GM18907 (cell line): ENCODE data around the gene STXBP4.
A peak's percentile ranks its signal among the peaks of the same experiment; 100 is the strongest.

ENCODE experiments used
- ATAC-seq: cut with Tn5 transposase; IDR thresholded peaks from one replicate; pipeline ENCODE4 v1.9.1; 2021; ENCODE audit warnings: mild to moderate bottlenecking, moderate library complexity; ENCODE audit not compliant: unreplicated experiment

Gene STXBP4, protein sequence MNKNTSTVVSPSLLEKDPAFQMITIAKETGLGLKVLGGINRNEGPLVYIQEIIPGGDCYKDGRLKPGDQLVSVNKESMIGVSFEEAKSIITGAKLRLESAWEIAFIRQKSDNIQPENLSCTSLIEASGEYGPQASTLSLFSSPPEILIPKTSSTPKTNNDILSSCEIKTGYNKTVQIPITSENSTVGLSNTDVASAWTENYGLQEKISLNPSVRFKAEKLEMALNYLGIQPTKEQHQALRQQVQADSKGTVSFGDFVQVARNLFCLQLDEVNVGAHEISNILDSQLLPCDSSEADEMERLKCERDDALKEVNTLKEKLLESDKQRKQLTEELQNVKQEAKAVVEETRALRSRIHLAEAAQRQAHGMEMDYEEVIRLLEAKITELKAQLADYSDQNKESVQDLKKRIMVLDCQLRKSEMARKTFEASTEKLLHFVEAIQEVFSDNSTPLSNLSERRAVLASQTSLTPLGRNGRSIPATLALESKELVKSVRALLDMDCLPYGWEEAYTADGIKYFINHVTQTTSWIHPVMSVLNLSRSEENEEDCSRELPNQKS

DNA sequence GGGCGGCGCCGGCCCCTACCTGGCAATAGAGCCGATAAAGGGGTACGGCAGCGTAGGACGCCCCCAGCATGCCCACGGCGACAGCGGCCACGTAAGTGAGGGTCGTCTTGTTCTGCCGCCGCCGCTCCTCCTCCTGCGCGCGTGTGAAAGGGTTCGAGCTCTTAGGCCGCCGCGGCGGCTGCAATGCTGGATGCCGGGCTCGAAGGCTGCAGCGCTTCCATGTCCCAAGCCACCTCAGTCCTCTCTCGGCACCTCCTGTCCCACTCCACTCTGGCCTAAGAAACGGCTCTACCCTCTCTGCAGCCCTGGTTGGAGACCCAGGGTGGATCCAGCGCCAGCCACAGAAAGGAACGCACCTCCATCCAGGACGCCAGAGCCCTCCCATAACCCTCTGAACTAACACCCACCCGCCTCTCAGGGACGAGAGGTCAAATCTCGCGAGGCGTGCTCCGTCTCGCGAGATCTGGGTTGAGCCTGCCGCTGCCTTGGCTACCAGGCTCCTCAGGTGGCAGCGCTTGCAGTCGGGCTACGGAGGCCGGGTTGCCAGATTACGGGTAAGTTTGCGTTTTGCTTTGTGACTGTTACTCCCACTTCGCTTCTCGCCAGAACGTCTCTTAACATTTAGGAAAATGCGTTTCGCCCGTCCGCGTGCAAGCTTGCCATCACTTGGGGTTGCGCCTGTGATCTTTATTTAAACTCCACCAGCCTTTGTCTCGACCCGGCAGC, at the start of gene STXBP4, which contains the start of gene COX11:
TSS of gene STXBP4 (plus strand) at position 504 of the 726 bp plus-strand sequence. CDS start 17,455 bp downstream, outside the sequence.
TSS of gene COX11 (minus strand) at position 393 of the 726 bp plus-strand sequence. CDS start at position 385, 8 bp downstream.
- ATAC-seq: peak; percentile 89

DNA sequence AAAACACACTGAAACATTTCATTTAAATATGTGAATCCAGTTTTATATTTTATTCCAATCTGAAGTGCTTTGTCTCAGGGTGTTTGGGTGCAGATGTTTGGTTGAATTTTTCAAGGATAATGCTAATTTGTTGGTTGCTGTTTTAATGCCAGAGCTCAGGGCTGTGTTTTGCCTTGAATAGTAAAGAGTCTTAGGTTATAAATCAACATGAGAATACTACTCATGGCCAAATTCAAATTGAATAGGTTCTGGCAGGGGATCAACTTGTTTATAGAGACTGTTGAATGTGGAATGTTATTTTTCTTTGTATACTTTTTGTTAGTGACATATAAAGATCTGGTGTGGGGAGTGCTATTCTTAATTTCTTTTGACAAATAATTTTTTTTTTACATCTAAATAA, 49.1 kb upstream of the STXBP4 start:
- ATAC-seq: no peak

DNA sequence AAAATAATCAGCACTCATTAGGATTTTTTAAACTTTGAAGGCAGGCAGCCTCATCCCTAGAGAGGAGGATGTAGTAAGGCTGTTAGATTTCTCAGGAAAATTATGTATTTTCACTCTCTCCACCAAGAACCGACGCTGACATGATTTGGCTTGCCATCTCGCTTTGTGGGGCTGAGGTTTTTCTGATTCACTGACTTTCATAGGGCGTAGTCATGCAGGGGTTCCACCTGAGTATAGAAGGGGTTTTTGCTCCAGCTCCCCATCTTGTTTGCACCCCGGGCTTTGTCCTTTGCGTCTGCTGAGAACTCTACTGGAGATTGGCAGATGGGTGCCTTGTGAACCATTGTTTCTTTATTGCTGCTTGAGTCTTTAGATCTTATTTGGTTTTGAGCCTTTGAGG, 47.7 kb upstream of the STXBP4 start:
- ATAC-seq: peak; percentile 45

DNA sequence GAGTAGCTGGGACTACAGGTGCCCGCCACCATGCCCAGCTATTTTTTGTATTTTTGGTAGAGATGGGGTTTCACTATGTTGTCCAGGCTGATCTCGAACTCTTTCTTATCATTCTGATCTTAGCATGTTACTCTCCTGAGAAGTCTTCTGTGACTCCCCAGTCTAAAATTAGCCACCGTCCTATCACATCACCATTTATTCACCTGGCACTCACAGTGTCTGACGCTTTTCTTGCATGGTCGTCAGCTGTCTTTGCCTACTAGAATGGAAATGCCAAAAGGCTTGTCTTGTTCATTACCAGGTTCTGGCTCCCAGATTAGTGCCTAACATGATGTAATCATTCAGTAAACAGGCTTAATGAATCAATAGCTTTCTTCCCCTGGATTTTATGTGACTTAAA, 44.2 kb upstream of the STXBP4 start:
- ATAC-seq: no peak

DNA sequence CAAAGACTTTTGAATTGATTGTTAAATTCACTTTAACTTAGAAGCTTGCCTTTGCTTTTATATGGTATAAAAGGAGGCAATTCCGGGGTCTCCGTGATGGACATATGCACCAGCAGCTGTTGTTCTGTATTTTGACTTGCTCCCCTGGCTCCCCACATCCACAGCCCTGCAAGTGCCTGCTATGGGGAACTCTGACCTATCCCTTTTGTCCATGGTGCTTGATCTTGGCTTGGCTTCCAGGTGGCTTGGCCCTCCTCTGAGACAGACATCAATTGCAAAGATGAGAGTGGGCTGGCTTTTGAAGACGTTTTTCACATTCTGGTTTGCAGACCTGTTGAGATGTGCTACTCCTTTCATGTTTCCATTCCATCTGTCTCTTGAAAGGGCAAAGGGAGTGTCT, 41.0 kb upstream of the STXBP4 start:
- no peak for ATAC-seq

DNA sequence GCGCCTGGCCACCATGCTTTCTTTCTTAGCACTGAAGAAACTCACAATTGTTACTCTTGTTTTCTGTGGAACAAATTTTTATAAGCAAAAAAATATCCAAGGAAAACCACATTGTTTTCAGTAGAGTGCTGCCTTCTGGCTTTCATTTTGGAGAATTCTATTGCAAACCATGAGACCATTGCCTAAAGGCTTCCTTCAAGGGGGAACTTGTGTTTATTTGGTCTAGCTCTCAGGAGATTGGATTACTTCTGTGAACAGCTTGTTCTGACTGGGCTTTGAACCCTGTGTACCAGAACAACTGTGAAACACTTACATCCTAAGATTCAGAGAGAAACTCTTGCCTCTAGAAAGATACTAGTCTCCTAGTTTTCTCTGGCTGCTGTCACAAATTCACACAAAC, 35.9 kb upstream of the STXBP4 start:
- no peak for ATAC-seq

DNA sequence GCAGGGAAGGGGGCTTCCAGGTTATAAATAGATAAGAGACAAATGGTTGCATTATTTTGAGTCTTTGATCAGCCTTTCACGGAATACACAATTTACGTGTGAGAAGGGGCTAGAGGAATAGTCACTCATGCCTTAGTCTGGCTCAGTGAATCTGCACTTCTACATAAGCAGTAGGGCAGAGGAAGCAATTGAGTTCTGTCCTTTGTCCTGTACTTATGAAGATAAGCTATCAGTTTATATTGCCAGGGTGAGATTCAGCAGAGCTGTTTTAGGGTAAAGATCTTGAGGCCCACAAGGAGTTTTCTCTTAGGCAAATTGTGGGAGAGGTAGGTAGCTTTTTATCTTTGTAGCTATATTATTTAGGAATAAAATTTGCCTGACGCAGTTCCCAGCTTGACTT, 34.6 kb upstream of the STXBP4 start:
- ATAC-seq: no peak

DNA sequence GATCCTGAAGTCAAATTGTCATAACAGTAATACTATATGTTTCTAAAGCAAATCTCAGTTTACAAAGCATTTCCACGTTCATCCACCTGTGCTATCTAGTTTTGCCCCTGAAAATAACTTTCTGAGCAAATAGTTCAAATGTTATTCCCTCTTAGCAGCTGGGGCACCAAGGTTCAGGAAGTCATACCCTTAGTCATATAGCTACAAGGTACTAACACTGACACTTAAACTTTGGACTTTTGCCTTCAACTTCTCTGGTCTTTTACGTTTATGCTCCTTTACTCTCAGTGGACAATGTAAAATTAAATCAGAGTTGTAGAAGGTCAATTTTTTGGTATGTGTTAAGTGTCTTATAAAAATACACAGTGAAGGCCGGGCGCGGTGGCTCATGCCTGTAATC, 33.1 kb upstream of the STXBP4 start:
- ATAC-seq: no peak

DNA sequence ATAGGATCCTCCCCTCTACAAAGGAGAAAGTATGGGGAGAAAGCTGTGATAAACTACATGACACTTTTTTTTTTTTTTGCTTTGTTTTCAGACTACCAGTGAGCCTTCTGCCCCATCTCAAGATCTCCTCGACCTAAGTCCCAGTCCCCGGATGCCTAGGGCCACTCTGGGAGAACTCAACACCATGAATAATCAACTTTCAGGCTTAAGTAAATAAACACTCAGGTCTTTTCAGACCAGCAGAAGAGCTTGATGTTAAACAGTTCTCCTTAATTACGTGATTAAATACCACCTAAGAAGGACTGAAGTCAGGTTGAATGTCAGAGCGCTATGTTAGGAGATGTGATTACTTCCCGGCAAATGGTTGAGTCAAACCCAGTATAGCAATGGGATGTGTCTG, 31.5 kb upstream of the STXBP4 start:
- no peak for ATAC-seq

DNA sequence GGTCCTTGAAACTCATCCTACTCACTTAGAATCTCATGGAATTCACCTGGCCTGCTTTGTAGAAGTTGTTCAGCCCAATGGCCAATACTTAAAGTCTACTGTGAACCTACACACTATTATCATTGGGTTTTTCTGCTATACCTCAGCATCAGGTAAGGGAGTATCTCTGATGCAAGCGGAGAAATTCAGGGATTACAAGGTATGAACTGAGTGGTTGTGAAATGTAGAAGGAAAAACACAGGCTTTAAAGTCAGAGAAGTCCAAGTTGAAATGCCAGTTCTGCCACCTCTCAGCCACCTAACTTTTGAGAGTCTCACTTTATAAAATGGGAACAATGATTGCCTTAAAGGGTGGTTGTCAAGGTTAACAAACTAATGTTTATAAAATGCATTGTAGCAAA, 31.1 kb upstream of the STXBP4 start:
- no peak for ATAC-seq

DNA sequence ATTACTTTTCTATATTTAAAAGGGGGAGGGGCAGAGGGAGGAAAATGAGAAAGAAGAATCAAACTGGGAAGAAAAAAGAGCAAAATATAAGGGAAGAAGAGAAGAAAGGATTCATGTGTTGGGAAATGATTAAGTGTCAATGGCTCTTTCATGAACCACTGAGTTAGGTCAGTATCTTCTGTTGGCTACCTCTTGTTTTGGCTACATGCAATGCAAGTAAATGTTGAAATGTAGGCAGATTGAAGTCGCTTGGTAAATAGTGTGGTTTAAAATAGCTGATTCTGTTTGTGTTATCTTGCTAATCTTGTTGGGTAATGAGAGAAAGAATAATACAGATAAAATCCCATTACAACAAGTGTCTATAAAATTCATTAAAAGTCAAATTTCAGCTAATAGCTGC, 27.3 kb upstream of the STXBP4 start:
- ATAC-seq: no peak

DNA sequence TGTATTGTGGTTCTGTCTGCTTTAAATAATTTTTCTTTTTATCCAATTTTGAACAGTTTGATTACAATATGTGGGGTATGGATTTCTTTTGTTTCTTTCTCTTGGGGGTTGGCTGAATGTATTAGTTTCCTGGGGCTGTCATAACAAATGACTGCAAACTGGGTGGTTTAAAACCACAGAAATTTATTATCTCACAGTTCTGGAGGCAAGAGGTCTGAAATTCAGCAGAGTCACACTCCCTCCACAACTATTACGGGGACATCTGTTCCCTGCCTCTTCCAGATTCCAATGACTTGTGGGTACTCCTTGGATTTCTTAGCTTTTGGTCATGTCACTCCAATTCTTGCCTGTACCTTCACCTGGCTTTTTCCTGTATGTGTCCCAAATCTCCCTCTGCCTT, 23.8 kb upstream of the STXBP4 start:
- no peak for ATAC-seq

DNA sequence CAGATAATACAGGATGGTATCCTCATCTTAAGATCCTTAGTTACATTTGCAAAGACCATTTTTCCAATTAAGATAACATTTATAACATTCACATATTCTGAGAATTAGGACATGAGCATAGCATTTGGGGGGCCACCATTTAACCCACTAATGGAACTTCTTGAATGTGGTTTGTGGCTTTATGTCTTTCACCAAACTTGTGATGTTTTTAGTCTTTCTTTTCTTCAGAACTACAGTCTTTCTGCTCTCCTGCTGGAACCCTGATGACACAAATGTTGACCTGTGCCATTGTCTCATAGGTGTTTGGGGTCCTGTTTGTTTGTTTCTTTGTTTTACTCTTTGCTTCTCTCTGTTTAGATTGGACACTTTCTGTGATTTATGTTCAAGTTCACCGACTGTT, 23.3 kb upstream of the STXBP4 start:
- no peak for ATAC-seq

DNA sequence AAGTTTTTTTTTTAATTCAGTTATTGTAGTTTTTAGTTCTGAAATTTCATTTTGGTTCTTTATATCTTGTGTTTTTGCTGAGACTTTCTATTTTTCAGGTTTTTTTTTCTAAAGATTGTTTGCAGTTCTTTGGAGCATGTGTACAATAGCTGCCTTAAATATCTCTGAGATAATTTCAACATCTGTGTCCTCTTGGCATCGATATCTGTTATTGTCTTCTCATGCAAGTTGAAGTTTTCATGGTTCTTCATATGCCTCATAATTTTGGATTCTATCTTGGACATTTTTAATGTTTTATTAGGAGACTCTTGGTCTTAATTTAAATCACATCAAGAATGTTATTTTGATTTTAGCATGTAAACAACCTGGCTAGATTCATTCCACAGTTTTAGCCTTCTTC, 22.9 kb upstream of the STXBP4 start:
- no peak for ATAC-seq

DNA sequence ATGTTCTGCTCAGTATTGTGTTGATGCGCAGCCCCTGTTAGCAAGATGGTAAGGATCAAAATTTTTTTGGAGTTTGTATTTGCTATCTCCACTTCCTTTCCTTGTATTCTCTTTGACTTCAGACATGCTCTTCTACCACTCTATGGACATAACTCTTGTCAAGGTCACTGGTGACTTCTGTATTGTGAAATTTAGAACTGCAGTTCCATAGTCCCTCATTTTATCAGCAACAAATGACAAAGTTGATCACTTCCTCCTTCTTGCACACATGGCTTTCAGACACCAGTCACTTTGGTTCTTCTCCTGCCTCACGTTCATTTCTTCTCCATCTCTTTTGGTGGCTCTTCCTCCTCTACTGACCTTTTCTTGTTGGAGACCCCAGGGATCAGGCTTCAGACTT, 21.2 kb upstream of the STXBP4 start:
- no peak for ATAC-seq

DNA sequence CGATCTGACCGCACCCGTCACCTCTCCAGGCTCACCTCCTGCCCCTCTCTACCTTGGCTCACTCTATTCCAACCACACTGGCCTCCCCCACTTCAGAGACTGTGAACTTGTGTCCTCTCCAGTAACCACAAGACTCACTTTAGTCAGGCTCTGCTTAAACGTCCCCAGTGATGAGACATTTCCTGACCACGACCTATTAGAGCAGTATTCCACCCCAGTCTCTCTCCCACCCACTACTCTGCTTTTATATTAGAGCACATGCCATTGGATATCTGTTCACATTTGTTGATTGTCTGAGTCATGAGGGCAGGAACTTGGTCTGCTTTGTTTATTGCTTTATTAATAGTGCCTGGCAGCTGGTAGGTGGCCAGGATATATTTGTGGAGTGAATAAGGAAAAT, 20.2 kb upstream of the STXBP4 start:
- ATAC-seq: peak; percentile 56

DNA sequence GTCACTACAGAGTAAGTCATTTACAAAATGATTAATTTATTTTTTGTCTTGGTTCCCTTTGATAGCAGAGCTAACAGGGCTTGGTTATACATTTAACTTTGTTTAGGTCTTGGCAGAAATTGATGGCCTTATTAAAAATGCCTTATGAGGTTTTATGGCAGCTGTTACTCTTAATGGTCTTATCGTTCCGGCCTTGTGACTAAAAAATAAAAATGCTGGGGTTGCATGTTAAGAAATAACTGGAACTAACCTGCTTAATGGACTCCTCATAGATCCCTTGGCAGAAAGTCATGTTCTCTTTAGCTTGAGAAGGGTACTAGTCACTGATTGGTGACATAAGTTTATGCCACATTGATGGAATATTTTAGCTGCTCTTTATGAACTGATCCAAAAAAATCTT, 18.4 kb upstream of the STXBP4 start:
- ATAC-seq: no peak

DNA sequence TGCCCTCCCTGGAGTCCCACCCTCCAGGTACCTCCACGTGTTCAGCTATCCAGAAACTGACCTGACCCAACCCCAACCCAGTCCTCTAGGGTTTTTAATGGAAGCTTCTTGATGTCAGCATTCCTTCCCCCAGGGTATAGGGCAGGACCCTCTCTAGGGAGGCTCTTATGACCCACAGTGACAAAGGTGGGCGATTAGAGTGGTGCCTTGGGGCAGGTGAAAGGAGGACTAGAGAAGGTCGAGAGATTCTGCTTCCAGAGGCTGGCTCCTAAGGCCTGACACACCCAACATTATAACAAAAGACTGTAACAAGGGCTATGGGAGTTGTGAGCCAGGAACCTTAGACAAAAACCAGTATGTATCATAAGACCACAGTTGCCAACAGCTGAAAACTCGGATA, 17.3 kb upstream of the STXBP4 start:
- ATAC-seq: no peak

DNA sequence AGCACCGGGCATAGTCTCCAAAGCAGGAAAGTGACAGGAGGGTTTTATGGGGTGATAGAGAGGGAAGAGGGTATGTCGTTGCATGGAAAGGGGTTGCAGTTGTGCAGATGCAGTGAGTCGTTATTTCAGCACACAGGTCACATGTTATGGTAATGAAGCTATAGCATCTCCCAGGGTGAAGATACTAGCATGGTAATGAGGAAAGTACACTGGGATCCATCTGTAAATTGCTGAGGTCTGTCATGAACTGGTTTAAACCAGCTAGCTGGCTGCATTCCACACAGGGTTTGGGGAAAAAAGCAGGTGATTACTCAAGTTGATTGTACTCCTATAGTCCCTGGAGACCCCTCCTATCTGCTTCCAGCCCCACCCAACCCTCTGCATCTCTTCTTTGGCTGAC, 11.8 kb upstream of the STXBP4 start:
- no peak for ATAC-seq

DNA sequence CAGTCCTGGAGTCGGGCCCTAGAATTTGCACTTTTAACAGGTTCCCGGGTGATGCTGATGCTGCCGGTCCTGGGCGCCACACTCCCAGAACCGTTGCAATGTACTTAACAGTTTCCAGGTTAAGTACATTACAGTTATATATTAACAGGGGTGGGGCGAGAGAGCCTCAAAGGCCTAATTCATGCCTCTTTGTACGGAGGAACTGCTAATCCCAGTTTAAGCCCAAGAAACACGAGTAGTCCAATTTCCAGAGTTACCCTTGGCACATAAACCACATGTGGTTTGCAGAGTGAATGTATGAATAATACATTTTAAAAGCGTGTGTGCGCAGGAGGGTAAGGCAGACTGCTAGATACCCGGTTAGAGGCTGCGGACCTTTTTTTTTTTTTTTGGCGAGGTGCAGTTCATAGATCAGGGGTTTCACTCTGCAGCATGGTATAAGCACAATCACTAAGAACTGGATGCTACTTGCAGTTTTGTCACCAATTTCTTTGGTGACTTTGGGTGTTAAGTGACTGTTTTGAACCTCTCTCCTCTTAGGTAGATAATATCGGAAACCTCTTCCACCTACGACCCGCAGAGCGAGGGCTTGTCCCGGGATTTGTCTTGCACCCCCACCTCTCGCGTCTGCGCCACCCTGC, 824 bp upstream of the STXBP4 start:
- ATAC-seq: peak; percentile 31

DNA sequence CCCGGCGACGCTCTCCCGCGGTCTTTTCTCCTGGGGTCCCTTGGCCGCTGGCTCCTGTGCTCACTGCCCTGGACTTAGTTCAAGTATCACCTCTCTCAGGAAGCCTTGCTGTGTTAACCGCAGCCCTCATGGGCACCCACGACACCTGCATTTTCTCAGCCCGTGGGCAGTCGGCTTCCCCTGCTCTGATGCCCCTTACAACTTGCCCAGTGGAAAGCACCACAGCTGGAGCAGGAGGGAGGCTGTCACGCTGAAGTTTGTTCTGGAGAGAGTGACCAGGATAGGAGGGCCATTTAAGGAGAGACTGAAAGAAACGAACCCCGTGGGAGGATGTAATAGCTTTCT, 395 bp downstream of the STXBP4 start:
- ATAC-seq: peak; percentile 33
